HuH-7 (cell line): Measurements from ENCODE around the gene TAT.
"Not testable (repeated sequence)": the region's sequence is repeated elsewhere in the genome, so short reads cannot be mapped to it uniquely, and the experiment has no call there.

Source experiments
- DNase-seq: peaks from one replicate; pipeline ENCODE4 v3.0.0; 2011; ENCODE audit warnings: low spot score

The TAT gene

DNA sequence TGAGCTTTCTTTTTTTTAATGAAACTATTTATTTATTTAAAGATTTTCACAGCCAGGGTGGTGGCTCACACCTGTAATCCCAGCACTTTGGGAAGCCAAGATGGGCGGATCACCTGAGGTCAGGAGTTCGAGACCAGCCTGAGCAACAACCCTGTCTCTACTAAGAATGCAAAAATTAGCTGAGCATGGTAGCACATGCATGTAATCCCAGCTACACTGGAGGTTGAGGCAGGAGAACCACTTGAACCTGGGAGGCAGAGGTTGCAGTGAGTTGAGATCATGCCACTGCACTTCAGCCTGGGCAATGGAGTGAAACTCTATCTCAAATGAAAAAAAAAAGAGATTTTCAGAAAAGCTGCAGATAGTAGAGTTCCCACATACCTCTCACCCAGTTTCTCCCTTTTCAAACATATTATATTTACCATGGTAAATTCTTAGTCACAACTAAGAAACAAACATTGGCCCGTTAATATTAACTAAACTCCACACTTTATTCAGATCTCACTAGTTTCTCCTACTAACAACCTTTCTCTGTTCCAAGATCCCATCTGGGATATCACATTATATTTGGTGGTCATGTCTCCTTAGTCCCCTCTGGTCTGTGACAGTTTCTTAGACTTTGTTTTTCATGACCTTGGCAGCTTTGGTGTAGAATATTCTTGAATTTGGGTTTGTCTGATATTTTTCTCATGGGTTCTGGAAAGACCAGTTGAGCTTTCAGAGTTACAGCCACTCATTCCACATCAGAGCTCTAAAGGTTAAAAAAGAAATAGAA is 7.8 kb upstream of the TAT start:
- no peak for DNase-seq

DNA sequence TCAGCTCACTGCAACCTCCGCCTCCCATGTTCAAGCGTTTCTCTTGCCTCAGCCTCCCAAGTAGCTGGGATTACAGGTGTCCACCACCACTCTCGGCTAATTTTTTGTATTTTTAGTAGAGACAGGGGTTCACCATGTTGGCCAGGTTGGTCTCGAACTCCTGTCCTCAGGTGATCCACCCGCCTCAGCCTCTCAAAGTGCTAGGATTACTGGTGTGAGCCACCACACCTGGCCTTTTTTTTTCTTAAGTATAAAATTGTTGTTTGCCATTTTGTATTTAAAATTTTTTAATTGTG is 5.6 kb upstream of the TAT start:
- DNase-seq: not testable (repeated sequence)

DNA sequence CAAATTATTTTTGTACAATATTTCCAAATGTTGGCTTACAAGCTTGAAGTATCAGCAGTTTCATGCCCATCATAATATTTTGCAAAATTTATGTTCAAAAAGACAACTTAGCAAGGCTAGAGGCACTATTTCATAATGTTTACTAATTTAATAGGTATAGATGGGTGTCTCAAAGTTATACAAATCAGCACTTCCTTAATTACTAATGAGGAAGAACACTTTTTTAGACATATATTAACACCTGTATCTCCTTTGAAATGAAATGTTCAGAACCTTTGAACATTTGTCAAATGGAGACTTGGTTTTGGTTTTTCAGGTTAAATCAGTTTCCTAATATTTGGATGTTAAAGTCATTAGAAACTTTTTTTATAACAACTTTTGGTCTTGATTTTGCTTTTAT is 2.2 kb downstream of the TAT start:
- no peak for DNase-seq

DNA sequence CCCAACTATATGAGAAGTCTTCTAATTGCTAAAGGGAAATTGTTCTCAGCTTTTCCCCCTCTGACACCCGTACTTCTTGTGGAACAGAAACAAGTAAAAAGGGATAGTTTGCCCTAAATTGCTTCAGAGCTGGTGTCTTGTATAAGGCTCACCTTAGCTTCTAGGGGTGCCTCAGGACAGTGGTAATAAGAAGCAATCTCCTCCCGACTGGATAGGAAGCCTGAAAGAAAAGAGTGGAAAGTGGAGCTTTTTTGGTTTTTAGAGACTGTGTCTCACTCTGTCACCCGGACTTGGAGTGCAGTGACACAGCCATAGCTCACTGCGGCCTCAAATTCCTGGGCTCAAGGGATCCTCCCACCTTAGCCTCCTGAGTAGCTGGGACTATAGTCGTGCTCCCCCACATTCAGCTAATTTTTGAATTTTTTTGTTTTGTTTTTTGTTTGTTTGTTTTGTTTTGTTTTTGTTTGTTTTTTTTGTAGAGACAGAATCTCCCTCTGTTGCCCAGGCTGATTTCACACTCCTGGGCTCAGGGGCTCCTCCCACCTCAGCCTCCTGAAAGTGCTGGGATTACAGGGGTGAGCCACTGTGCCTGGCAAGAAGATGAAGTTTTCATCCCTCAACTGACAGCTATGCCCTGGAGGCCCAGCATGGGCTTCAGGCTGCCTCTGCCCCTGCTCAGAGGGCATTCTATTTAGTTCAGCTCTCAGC is 3.4 kb downstream of the TAT start:
- DNase-seq: no peak

DNA sequence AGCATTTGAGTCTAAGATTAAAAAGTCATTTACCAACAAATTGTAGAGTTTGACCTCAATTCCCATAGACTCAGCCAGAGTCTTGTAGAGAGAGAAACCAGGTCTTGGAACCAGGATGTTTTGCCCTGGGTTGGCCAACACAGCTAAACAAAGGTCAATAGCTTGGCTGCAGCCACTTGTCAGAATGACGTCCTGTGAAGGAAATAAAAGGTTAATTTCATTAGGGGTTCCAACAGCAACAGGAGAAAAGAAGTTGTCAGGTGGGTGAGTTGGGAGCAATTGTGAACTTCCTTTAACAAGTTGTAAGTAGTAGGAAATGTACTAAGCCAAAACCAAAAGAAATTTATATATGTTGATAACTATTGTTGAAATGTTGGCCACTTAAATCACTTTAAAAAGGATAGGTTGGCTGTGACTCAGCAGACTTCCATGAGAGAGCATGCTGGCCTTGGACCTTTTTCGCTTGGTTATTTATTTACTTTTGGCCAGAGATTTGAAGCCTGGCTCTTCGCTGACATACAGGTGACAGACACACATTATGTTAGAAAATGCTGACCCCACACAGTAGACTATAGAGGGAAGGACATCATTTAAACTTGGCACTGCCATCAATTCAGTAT is 4.3 kb downstream of the TAT start:
- DNase-seq: peak; percentile 52

DNA sequence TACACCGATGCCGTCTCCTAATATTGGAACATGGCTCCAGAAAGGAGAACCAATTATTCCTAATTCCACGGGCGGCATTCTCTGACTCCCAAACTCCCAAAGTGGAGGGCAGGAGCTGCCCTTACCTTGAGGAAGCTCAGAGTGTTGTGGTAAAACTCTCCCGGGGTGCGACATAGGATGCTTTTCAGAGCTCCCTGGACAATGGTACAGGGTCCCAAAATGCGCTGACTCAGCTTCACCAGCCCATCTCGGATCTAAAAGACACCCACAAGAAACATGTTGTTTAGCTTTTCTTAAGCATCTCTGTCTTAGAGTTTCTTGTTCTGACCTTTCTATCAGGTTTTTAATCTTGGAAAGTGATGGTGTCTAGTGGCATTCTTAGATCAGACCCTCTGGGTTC is 6.7 kb downstream of the TAT start:
- DNase-seq: no peak

DNA sequence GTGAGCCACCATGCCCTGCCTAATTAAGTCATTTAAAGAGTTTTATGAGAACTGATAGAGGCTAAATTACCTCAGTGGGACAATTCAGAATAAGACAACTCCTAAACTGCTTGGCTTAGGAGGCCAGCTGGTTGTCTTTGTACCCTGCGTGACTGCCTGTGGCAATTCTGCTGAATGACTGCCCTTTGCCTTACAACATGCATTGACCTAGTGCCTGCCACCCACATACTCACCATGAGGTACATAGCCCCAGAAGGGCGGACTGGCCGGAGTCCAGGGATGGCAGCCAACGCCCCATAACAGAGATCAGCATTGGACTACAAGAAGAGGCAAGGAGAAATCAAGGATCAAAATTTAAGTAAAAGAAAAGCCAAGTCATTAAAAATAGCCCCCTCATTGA is 7.3 kb downstream of the TAT start:
- DNase-seq: no peak

DNA sequence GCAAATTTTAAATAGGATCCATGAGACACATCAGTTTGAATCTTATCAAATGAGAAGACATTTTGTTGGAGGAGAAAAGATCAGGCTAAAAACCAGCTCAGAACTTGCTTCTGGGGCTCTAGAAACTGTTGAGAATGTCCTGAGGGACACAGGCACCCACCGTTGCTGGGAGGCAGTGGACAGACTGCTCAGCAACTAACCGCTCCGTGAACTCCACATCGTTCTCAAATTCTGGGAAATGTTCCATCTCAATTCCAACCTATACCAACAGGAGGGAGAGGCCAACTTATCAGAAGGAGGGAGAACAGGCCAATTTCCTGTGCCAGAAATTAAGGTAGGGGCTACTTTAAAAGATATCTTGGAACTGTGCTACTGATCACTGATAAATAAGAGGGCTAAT is 8.3 kb downstream of the TAT start:
- no peak for DNase-seq

DNA sequence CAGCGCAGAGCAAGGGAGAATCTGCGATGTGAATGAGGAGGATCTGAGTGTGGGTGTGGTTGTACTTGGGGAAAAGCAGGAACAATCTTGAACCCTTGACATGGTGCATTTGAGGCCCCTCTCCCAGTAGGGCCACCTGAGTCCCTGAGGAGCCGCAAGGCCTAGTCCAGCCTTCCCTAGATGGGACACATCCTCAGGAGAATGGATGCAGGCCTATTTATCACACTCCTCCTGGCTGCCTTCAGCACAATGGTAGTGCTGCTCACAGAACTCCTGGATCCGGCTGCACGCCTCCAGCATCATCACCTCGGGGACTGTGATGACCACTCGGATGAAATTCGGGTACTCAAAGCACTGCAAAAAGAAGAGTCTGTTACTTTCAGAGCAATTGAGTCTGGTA is 9.0 kb downstream of the TAT start:
- DNase-seq: no peak

DNA sequence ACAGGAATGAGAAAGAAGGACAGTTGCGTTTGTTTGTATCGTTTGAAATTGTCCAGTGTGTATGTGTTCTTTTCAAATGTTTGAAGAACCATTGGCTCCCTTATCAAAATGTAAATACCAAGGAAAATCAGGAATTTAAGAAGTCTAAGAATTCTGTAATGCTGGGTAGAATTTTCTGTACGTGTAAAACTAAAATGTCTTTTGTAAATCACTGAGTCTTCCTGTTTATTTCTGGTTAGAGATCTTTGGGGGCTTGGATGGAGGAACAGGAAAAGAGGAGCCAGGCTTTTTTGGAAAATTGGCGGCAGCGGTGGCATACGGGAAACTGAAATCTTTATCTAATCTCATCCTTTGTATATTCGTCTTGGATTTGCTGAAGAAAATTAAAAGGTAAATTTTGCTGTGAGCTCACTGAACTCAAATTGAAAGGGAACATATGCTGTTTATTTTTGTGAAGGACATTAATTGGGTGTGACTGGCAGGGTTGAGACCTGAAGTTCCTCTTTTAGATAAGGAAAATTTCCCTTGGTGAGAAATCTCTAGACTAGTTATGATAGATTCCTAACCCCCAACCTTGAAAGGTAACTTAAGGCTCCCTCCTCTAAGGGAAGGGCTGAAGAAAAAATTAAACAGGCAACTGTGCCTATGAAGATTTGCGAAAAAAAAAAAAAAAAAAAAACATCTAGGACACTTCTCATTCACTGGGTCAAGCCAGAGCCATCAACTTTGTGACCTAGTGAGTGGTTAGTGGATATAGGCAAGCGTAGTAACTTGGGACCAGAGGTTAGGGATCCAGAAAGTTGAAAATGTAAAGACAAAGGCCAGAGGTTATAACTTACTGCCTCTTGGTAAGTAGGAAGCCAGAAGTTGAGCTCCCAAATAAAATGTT is 10.8 kb downstream of the TAT start:
- DNase-seq: no peak

DNA sequence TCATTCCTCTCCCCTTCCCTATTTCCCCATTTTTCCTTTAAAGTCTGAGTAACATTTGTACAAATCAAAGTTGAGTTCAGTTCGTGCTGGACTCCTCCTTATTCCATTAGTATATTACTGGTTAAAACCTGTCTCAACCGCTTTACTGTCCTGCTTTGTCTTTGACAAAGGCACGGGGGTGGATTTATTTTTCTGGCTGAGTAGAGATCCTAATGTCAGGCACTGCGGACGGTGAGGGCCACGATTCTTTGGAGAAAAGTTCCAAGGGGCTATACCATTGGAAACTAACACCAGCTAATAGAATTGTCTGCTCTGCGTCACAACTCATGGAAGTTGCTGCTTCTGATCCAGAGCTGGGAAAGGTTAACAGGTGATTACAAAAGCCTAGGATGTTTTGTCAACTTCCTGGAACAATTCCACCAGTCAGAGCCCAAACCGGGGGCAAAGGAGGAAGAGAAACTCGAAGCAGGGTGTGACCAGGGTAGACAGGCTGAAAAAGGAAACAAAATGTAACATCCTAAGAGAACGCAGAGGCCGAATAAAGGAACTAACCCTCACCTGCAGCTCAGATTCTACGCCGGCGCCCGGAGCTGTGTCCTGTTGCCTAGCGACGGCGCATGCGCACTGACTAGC is 12.4 kb downstream of the TAT start:
- DNase-seq: no peak

DNA sequence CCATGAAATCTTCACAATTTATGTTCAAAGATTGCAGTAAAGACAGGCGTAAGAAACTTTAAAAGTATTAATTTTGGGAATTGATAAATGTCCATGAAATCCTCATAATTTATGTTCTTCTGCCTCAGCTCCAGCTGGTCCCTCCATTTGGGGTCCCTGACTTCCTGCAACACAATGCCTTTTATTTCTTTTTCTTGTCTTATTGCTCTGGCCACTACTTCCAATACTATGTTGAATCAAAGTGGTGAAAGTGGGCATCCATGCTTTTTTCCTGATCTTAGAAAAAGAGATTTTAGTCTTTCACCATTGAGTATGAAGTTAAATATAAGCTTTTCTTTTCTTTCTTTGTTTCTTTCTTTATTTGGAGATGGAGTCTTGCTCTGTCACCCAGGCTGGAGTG is 14.3 kb downstream of the TAT start:
- no peak for DNase-seq

DNA sequence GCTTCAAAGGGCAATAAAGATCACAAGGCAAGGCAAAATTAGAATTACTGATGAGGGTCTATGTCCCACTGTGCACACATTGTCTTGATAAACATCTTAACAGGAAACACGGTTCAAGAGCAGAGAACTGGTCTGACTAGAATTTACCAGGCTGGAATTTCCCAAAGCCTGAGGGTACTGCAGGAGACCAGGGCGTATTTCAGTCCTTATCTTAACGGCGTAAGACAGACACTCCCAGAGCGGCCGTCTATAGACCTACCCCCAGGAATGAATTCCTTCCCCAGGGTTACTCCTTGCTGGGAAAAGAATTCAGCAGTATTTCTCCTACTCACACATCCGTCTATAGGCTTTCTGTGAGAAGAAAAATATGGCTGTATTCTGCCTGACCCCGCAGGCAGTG is 15.0 kb downstream of the TAT start:
- DNase-seq: not testable (repeated sequence)

DNA sequence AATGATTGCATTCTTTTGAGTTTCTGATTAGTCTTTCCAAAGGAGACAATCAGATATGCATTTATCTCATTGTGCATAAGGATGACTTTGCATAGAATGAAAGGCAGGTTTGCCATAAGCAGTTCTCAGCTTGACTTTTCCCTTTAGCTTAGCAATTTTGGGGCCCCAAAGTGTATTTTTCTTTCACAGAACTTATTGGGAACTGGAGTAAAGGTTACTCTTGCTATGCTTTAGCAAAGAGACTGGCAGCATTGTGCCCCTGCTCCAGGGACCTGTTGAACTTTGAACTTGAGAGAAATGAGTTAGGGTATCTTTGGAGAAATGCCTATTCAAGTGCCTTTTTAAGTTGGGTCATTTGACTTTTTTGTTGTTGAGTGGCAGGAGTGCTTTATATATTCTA is 17.0 kb downstream of the TAT start:
- DNase-seq: no peak

DNA sequence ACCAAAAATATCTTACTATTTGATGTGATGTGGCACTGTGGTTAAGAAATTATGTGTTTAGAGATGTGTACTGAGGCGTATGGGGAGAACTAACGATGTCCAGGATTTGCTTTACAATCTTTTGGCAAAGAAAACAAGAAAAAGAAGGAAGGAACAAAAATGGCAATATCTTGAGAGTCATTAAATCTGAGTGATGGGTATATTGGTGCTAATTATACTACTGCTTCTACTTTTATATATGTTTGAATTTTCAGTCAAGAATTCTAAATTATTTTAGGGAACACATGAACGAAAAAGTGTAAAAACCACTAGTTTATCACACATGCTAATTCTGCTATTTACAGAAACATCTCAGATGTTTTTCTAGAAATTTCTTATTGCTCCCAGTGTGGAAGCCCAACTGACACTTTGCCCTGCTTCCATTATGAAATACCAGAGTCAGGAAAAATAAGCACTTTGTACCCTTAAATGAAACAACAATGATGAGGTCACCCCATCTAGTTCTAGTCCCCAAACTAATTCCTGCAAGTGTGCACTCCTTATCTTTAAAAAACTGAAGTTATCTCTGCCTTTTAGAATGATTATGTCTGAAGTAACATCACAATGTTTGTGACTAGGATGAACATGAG is 18.8 kb downstream of the TAT start:
- DNase-seq: no peak

DNA sequence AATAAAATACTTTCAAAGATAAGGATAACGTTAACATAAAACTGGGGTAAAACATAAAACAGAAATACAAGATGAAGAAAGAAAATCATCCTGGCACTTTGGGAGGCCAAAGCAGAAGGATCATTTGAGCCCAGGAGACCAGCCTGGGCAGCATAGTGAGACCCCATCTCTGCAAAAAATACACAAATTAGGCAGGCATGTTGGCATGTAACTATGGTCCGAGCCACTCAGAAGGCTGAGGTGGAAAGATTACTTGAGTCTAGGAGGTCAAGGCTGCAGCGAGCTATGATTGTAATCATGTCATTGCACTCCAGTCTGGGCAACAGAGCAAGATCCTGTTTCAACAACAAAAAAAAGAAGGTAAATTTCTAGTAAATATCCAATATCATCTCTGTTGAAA is 19.6 kb downstream of the TAT start:
- no peak for DNase-seq

DNA sequence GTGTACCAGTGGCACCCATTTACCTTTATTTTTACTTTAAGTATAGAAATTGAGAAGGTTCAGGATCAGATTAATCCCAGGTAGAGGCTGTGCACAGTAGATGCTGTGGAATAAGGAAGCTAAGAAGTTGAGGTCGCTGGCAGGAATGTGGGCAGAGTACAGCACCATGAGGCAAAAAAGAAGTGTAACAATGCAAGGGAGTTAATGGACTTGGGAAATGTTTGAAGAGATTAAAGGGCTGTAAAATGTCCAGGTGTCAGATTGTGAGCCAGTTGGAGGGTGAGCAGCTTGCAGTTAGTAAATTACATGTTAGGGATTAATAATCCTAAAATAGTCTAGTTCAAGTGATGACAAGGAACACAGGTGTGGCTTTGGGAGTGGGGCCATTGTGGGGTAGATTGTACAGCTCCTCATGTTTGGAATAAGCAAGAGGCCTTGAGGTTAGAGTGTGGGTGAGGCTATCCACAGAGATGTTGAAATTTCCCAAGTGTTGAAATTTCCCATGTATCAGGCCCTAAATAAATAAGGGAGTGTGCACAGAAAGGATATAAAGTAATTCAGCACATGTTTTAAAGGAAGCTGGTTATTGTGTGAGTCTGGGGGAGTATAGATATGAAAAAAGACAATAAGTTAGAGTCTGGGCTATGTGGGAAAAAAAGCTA is 21.5 kb downstream of the TAT start:
- DNase-seq: no peak

DNA sequence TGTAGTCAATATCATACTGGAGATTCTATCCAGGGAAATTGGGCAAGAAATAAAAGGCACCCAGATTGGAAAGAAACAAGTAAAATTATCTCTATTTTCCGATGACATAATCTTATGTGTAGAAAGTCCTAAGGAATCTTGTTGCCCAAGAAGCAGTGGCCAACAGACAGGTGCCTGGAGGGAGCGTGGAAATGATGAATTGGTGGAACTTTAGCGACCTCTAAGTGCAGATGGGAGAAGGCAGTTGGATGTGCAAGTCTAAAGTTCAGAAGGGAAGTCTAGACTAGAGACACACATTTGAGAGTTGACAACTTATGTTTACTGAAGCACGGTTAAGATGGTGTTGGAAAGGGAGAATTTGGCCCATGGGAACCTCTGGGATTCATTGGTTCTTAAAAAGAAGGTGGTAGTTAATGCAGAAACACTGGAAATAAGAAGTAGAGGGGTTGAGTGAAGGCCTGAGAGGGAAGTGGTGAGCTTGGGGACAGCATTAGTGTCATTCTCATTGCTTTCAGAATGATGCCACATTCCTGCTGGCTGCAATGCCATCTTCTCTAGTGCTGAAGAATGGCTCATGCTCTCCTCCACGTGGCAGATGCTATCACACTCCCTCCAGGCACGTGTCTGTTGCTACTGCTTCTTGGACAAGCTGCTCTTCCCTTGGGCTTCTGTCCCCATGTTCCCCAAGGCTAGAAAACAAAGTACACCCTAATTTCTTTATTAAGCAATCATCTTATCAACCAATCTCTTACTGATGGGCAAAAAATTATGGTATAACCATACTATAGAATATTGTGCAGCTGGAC is 24.0 kb downstream of the TAT start:
- DNase-seq: peak; percentile 40

DNA sequence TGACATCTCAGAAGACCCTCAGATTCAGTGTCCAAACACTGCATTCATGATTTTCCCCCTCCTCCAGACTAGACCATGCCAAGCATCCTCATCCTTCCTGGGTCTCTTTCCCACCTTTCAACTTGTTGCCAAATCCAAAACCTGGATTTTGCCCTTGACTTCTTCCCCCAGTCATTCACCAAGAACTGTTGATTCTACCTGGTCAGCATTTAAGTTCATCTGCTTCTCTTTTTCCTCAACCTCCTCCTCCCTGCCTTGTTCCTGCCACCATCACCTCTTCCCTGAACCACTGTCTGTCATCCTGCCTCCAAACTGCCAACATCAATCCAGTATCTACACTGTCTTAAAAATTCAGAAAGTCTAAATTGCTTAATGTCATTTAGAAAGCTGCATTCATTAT is 29.7 kb downstream of the TAT start:
- no peak for DNase-seq

DNA sequence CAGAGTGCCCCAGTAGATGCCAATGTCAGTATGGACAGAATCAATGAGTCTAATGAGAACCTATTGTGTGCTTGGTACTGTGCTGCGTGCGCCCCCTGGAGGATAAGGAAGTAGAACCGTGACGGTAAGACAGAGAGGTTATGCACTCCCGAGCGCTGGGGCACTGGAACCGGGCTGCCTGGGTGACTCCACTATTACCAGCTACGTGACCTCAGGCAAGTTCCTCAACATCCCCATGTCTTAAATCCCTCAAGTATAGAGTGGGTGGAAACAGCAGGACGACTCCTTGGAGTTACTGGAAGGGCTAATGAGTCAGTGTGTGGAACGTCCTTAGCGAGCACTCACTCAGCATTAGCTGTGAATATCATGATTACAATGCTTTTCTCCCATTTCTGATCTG is 34.5 kb downstream of the TAT start:
- peak; percentile 70 for DNase-seq
